Panc1 (cell line): ENCODE data around the gene ANKH. TPM values are rescaled to one million over a fixed set of nuclear protein-coding genes. Genes with fewer than 3 reads are reported as not detected.
A peak's percentile ranks its signal among the peaks of the same experiment; 100 is the strongest.

Experiments
- ATAC-seq: fragments of 200-7000 bp; cut with Tn5 transposase; 2 replicates; pipeline ENCODE4 v1.9.1; 2020; ENCODE audit warnings: mild to moderate bottlenecking, moderate library complexity
- BruUV-seq: library from RNA; stranded (reverse); fragments of 400-500 nt; replicated peaks from 2 replicates; lab custom pipeline; 2021; lab: Mats Ljungman, UMichigan
- CTCF ChIA-PET: fragments of 300-600 bp; sonication (Branson Sonifier 250); formaldehyde crosslinking; loops from one replicate; lab custom pipeline; 2022; ENCODE audit warnings: antibody characterized with exemption; lab: Charles Lee
- POLR2A ChIA-PET: fragments of 300-600 bp; sonication (Branson Sonifier 250); formaldehyde crosslinking; loops from one replicate; lab custom pipeline; 2022; ENCODE audit warnings: antibody characterized with exemption; lab: Charles Lee
- DNase-seq: peaks from one replicate; pipeline ENCODE4 v3.0.0-alpha.2; 2010; ENCODE audit warnings: low read depth, low spot score
- H3K27ac ChIP-seq: 2 replicates; pipeline ENCODE4 v1.5.1; 2011; ENCODE audit warnings: mild to moderate bottlenecking, low read length, inconsistent platforms
- H3K27me3 ChIP-seq: fragments of 200-500 bp; sonication (Bioruptor generic); 2 replicates; pipeline ENCODE4 v1.6.0; 2014; ENCODE audit warnings: low read length, inconsistent platforms; ENCODE audit not compliant: control insufficient read depth, insufficient read depth
- H3K36me3 ChIP-seq: fragments of 200-500 bp; sonication (Bioruptor generic); 2 replicates; pipeline ENCODE4 v1.5.1; 2014; ENCODE audit warnings: inconsistent platforms, mild to moderate bottlenecking, low read length, moderate library complexity; ENCODE audit not compliant: control insufficient read depth, insufficient read depth
- H3K4me1 ChIP-seq: 2 replicates; pipeline ENCODE4 v1.5.1; 2011; ENCODE audit warnings: inconsistent platforms, mild to moderate bottlenecking, low read length, moderate library complexity; ENCODE audit not compliant: control insufficient read depth, insufficient read depth
- H3K4me3 ChIP-seq, 2 experiments: 2 replicates each; pipeline ENCODE4 v1.5.1; 2011 to 2012; ENCODE audit warnings: low read depth in 2 of 2, low read length in 2 of 2, mild to moderate bottlenecking in 2 of 2, inconsistent platforms in 1 of 2, moderate library complexity in 1 of 2
- H3K9me3 ChIP-seq: fragments of 200-500 bp; sonication (Bioruptor generic); 2 replicates; pipeline ENCODE4 v1.5.1; 2014; ENCODE audit warnings: low read depth, mild to moderate bottlenecking, inconsistent platforms, low read length, moderate library complexity; ENCODE audit not compliant: control insufficient read depth, insufficient read depth
- CTCF ChIP-seq: fragments of 450-650 bp; IDR thresholded peaks from 2 replicates; pipeline ENCODE4 v1.5.1; 2017; ENCODE audit warnings: mild to moderate bottlenecking
- POLR2AphosphoS5 ChIP-seq: IDR thresholded peaks from 2 replicates; pipeline ENCODE4 v1.6.1; 2012; ENCODE audit warnings: mild to moderate bottlenecking, low read depth, low read length, moderate library complexity
- REST ChIP-seq, 2 experiments: IDR thresholded peaks; 2 replicates each; pipeline ENCODE4 v1.6.1; 2011 to 2012; ENCODE audit warnings: low read depth in 2 of 2, control low read depth in 1 of 2, low read length in 1 of 2, mild to moderate bottlenecking in 1 of 2, moderate library complexity in 1 of 2; ENCODE audit not compliant: insufficient read depth in 1 of 2
- SIN3A ChIP-seq: IDR thresholded peaks from 2 replicates; pipeline ENCODE4 v1.6.1; 2012; ENCODE audit warnings: low read depth, mild to moderate bottlenecking, low read length, moderate library complexity, borderline replicate concordance; ENCODE audit not compliant: insufficient read depth
- TCF7L2 ChIP-seq: IDR thresholded peaks from 2 replicates; pipeline ENCODE4 v1.6.1; 2011; ENCODE audit warnings: mild to moderate bottlenecking, low read depth, low read length, inconsistent platforms
- in situ Hi-C: cut with HindIII; loops from 2 replicates; pipeline ENCODE4 v1.10.0; 2016; ENCODE audit warnings: low sequenced_read_pairs, low pct_unique_long_range_greater_than_20kb
- intact Hi-C: fragments of 100-400 bp; cut with micrococcal nuclease; formaldehyde crosslinking; loops from one replicate; pipeline ENCODE4 v1.10.0; 2022; ENCODE audit not compliant: unreplicated experiment
- total RNA-seq: library from RNA; stranded (reverse); gene quantifications from one replicate; pipeline ENCODE4 v1.2.1, GENCODE V29; 2021; ENCODE audit not compliant: unreplicated experiment

The ANKH gene
- total RNA-seq, 1 experiment from 2014 or later = 11.2 TPM

- Histone ChIP-seq H3K9me3 (no peaks in the 10 kb centered on the region), H3K4me3 (no peak overlapping the region), H3K27me3 (no peaks in the 10 kb centered on the region), H3K27ac (no peak overlapping the region), H3K36me3 (peaks cover 3% of the 10 kb centered on the region), H3K4me1 (peaks cover 13% of the 10 kb centered on the region)
- BruUV-seq = no TSS peak
- POLR2A ChIA-PET = no interaction called here
- ATAC-seq (peak; percentile 36; the same call in 1 of the 2 replicates), DNase-seq (no peak)
- no peak for TF ChIP-seq REST (IDR thresholded peaks at IDR 0.05; ENCODE audit: insufficient read depth in 1 of 2, low read depth in 2 of 2, low read length in 1 of 2)
- TF ChIP-seq POLR2AphosphoS5 = no peak
- no peak for TF ChIP-seq CTCF
- no peak for TF ChIP-seq TCF7L2
- in situ Hi-C loops = no loop called here
- CTCF ChIA-PET = no interaction called here
- intact Hi-C loops = no loop called here
Measured at GRCh38 chr5:14676320-14676719, 195.3 kb downstream of the ANKH start.

- ChIA-PET CTCF (no interaction called here), POLR2A (no interaction called here)
- no peaks in the 10 kb centered on the region for H3K9me3 ChIP-seq
- H3K4me1 ChIP-seq = peaks cover 17% of the 10 kb centered on the region
- no peak overlapping the region for H3K4me3 ChIP-seq
- peaks cover 3% of the 10 kb centered on the region for H3K36me3 ChIP-seq
- intact Hi-C loops = no loop called here
- TF ChIP-seq TCF7L2 (no peak), CTCF (no peak), SIN3A (no peak), REST (IDR thresholded peaks at IDR 0.05; ENCODE audit: insufficient read depth in 1 of 2, low read depth in 2 of 2, low read length in 1 of 2) (no peak), POLR2AphosphoS5 (no peak)
- ATAC-seq (no peak), DNase-seq (no peak)
- H3K27ac ChIP-seq = no peak overlapping the region
- in situ Hi-C loops = no loop called here
- H3K27me3 ChIP-seq = no peaks in the 10 kb centered on the region
- no TSS peak for BruUV-seq
Measured at GRCh38 chr5:14675865-14676300, 195.7 kb downstream of the ANKH start.
